ENCODE results near the gene CABLES2.

DNA sequence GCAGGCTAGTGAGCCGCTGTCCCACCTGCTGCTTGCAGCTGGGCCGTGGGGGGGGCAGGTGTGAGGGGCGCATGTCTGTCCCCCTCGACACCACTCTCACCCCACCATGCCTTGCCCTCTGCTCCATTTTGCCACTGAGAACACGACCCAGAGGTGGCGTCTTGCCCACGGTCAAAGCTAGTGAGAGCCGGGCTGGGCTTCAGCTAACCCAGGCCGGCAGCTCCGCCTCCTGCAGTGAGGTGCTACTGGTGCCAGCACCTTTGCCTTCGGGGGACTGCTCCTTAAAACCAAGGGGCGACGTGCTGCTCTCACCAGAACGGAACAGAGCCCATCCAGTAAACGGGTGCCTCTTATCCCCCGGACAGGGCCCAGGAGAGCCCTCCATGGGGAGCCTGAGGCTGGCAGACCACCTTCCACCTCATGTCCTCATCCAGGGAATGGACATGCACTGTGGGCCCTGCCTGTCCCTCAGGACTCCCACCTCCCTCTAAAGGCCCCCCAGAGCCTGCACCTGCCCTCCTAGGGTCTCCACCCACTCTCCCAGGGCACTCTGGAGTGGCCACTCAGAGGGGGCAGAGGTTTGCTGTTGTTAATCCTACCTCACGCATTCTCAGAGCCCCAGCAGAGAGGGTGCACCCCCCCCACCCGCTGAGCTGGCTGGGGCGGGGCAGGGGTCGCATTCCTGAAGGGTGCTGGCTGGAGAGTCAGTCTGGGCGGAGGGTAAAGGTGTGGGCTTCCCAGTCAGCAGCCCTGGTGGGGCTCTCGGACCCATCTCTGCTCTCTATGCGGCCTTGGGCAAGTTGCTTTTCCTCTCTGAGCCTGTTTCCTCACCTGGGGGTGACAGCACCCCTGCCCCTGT lies 17.4 kb upstream of the CABLES2 start:
- TF ChIP-seq EGR1 (IDR thresholded peaks at IDR 0.05; ENCODE audit: low read depth in 2 of 2) = no peak
- TF ChIP-seq CTCF (IDR thresholded peaks at IDR 0.05; ENCODE audit: low read depth, low read length, missing input control) = no peak
- TF ChIP-seq TAF1 (conservative IDR thresholded peaks at IDR 0.05) = no peak
- TF ChIP-seq, protein P1, sequence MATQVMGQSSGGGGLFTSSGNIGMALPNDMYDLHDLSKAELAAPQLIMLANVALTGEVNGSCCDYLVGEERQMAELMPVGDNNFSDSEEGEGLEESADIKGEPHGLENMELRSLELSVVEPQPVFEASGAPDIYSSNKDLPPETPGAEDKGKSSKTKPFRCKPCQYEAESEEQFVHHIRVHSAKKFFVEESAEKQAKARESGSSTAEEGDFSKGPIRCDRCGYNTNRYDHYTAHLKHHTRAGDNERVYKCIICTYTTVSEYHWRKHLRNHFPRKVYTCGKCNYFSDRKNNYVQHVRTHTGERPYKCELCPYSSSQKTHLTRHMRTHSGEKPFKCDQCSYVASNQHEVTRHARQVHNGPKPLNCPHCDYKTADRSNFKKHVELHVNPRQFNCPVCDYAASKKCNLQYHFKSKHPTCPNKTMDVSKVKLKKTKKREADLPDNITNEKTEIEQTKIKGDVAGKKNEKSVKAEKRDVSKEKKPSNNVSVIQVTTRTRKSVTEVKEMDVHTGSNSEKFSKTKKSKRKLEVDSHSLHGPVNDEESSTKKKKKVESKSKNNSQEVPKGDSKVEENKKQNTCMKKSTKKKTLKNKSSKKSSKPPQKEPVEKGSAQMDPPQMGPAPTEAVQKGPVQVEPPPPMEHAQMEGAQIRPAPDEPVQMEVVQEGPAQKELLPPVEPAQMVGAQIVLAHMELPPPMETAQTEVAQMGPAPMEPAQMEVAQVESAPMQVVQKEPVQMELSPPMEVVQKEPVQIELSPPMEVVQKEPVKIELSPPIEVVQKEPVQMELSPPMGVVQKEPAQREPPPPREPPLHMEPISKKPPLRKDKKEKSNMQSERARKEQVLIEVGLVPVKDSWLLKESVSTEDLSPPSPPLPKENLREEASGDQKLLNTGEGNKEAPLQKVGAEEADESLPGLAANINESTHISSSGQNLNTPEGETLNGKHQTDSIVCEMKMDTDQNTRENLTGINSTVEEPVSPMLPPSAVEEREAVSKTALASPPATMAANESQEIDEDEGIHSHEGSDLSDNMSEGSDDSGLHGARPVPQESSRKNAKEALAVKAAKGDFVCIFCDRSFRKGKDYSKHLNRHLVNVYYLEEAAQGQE (IDR thresholded peaks at IDR 0.05) = no peak
- TF ChIP-seq SP1 (IDR thresholded peaks at IDR 0.05) = no peak
- TF ChIP-seq MAX (IDR thresholded peaks at IDR 0.05) = no peak
- TF ChIP-seq YY1 (IDR thresholded peaks at IDR 0.05) = no peak
- no peak for TF ChIP-seq RXRA (IDR thresholded peaks at IDR 0.05)
- TF ChIP-seq JUND (IDR thresholded peaks at IDR 0.05) = no peak
- no peak for TF ChIP-seq HNF4A (conservative IDR thresholded peaks at IDR 0.05)

Data from liver (tissue), 3 donors.